IMR-90 (cell line): ENCODE data around the gene COL4A2. TPM values are rescaled to one million over a fixed set of nuclear protein-coding genes. Genes with fewer than 3 reads are reported as not detected.
A peak's percentile ranks its signal among the peaks of the same experiment; 100 is the strongest.

Experiments
- ATAC-seq: fragments of 200-7000 bp; cut with Tn5 transposase; 2 replicates; pipeline ENCODE4 v1.9.1; 2020; ENCODE audit warnings: low read depth, mild to moderate bottlenecking, moderate library complexity
- BruUV-seq: library from RNA; stranded (reverse); fragments of 400-500 nt; replicated peaks from 2 replicates; lab custom pipeline; 2021; lab: Mats Ljungman, UMichigan
- CTCF ChIA-PET: fragments of 300-600 bp; formaldehyde crosslinking; extraction: SDS; loops from one replicate; lab custom pipeline; 2021; ENCODE audit warnings: antibody characterized with exemption; lab: Yijun Ruan, JAX
- POLR2A ChIA-PET: fragments of 300-600 bp; sonication (Branson Sonifier 250); formaldehyde crosslinking; loops from one replicate; lab custom pipeline; 2022; ENCODE audit warnings: antibody characterized with exemption; ENCODE audit not compliant: unreplicated experiment; lab: Charles Lee
- DNase-seq: peaks from one replicate; pipeline ENCODE4 v3.0.0; 2013
- H2AFZ ChIP-seq: replicated peaks from 2 replicates; pipeline ENCODE3; 2013; ENCODE audit warnings: low read length, mild to moderate bottlenecking; ENCODE audit not compliant: poor library complexity
- H2AK5ac ChIP-seq: 2 replicates; pipeline ENCODE4 v1.6.1; 2013; ENCODE audit warnings: low read depth, low read length, inconsistent platforms
- H2AK9ac ChIP-seq: replicated peaks from 2 replicates; pipeline ENCODE3; 2013; ENCODE audit warnings: mild to moderate bottlenecking, low read depth, low read length, moderate library complexity; ENCODE audit not compliant: poor library complexity
- H2BK120ac ChIP-seq: 2 replicates; pipeline ENCODE4 v1.6.1; 2013; ENCODE audit warnings: low read depth, low read length, inconsistent platforms
- H2BK15ac ChIP-seq: 3 replicates; pipeline ENCODE4 v1.6.1; 2013; ENCODE audit warnings: low read depth, low read length, inconsistent platforms
- H2BK20ac ChIP-seq: 2 replicates; pipeline ENCODE4 v1.6.1; 2013; ENCODE audit warnings: low read depth, mild to moderate bottlenecking, inconsistent platforms, low read length, moderate library complexity
- H2BK5ac ChIP-seq: 2 replicates; pipeline ENCODE4 v1.6.1; 2013; ENCODE audit warnings: mild to moderate bottlenecking, low read depth, low read length, inconsistent platforms; ENCODE audit not compliant: poor library complexity, severe bottlenecking
- H3K14ac ChIP-seq: replicated peaks from 2 replicates; pipeline ENCODE4 v1.6.1; 2013; ENCODE audit warnings: low read depth, low read length, inconsistent platforms
- H3K18ac ChIP-seq: 2 replicates; pipeline ENCODE4 v1.6.1; 2013; ENCODE audit warnings: low read depth, low read length, control low read depth
- H3K23ac ChIP-seq: 2 replicates; pipeline ENCODE4 v1.6.1; 2013; ENCODE audit warnings: low read depth, low read length, inconsistent platforms
- H3K27ac ChIP-seq: 2 replicates; pipeline ENCODE4 v1.5.1; 2013; ENCODE audit warnings: mild to moderate bottlenecking, control low read depth, low read length; ENCODE audit not compliant: insufficient read depth
- H3K27me3 ChIP-seq: 2 replicates; pipeline ENCODE4 v1.6.1; 2013; ENCODE audit warnings: low read length; ENCODE audit not compliant: control insufficient read depth, insufficient read depth
- H3K36me3 ChIP-seq: 2 replicates; pipeline ENCODE4 v1.6.1; 2013; ENCODE audit warnings: low read length, mixed read lengths; ENCODE audit not compliant: control insufficient read depth, insufficient read depth
- H3K4ac ChIP-seq: 2 replicates; pipeline ENCODE4 v1.6.1; 2013; ENCODE audit warnings: low read depth, low read length, inconsistent platforms
- H3K4me1 ChIP-seq: 2 replicates; pipeline ENCODE4 v1.6.1; 2013; ENCODE audit warnings: low read length, mixed read lengths; ENCODE audit not compliant: control insufficient read depth, insufficient read depth
- H3K4me2 ChIP-seq: 2 replicates; pipeline ENCODE4 v1.6.1; 2013; ENCODE audit warnings: low read depth, mild to moderate bottlenecking, control low read depth, low read length, moderate library complexity
- H3K4me3 ChIP-seq: 2 replicates; pipeline ENCODE4 v1.5.1; 2013; ENCODE audit warnings: low read depth, mild to moderate bottlenecking, control low read depth, low read length, moderate library complexity; ENCODE audit not compliant: insufficient read depth
- H3K56ac ChIP-seq: 2 replicates; pipeline ENCODE4 v1.6.1; 2013; ENCODE audit warnings: low read length, inconsistent platforms; ENCODE audit not compliant: insufficient read depth; ENCODE audit errors: extremely low read depth
- H3K79me1 ChIP-seq, 2 experiments: 2 replicates each; pipeline ENCODE4 v1.6.1; 2013; ENCODE audit warnings: low read length in 2 of 2, inconsistent platforms in 1 of 2, low read depth in 1 of 2
- H3K9ac ChIP-seq: 2 replicates; pipeline ENCODE4 v1.6.1; 2013; ENCODE audit warnings: low read depth, low read length, control low read depth
- H3K9me1 ChIP-seq: 2 replicates; pipeline ENCODE4 v1.6.1; 2013; ENCODE audit warnings: low read length, inconsistent platforms; ENCODE audit not compliant: insufficient read depth
- H3K9me3 ChIP-seq: 2 replicates; pipeline ENCODE4 v1.6.1; 2013; ENCODE audit warnings: low read length; ENCODE audit not compliant: control insufficient read depth, insufficient read depth
- H4K20me1 ChIP-seq: 2 replicates; pipeline ENCODE4 v1.6.1; 2013; ENCODE audit warnings: low read length, inconsistent platforms; ENCODE audit not compliant: insufficient read depth
- H4K5ac ChIP-seq: 2 replicates; pipeline ENCODE4 v1.6.1; 2013; ENCODE audit warnings: mild to moderate bottlenecking, low read depth, low read length, control low read depth
- H4K8ac ChIP-seq, 2 experiments: 2 replicates each; pipeline ENCODE4 v1.6.1; 2013; ENCODE audit warnings: low read depth in 2 of 2, low read length in 2 of 2, control low read depth in 1 of 2, inconsistent platforms in 1 of 2
- H4K91ac ChIP-seq: 2 replicates; pipeline ENCODE4 v1.6.1; 2013; ENCODE audit warnings: low read depth, low read length, inconsistent platforms; ENCODE audit not compliant: insufficient read depth
- CHD1 ChIP-seq: IDR thresholded peaks from 2 replicates; pipeline ENCODE4 v1.6.1; 2012; ENCODE audit warnings: low read depth, low read length, improper control_type of control experiment
- ELK1 ChIP-seq: fragments of 150-350 bp; IDR thresholded peaks from 2 replicates; pipeline ENCODE4 v1.6.1; 2016; ENCODE audit warnings: low read depth, mild to moderate bottlenecking, low read length, moderate library complexity, borderline replicate concordance
- MAFK ChIP-seq: IDR thresholded peaks from 2 replicates; pipeline ENCODE4 v1.6.1; 2012; ENCODE audit warnings: low read depth, low read length, improper control_type of control experiment
- MAZ ChIP-seq: IDR thresholded peaks from 2 replicates; pipeline ENCODE4 v1.6.1; 2012; ENCODE audit warnings: low read depth, mild to moderate bottlenecking, low read length, improper control_type of control experiment, moderate library complexity, borderline replicate concordance
- NFE2L2 ChIP-seq: fragments of 150-350 bp; IDR thresholded peaks from 2 replicates; pipeline ENCODE4 v1.6.1; 2016; ENCODE audit warnings: low read depth, mild to moderate bottlenecking, low read length
- RAD21 ChIP-seq: IDR thresholded peaks from 2 replicates; pipeline ENCODE4 v1.6.1; 2012; ENCODE audit warnings: low read length, improper control_type of control experiment
- WGBS, 2 experiments: methylation state at CpG; one replicate each; pipeline versions ENCODE4 v1.1.5 to v1.1.7; 2013; ENCODE audit warnings: missing lambda C conversion rate in 2 of 2; ENCODE audit not compliant: insufficient read length in 1 of 2; ENCODE audit errors: extremely low coverage in 2 of 2; 5-methylcytosine and 5-hydroxymethylcytosine counted together
- dilution Hi-C: fragments of 300-500 bp; cut with HindIII; formaldehyde crosslinking; loops from one replicate; pipeline ENCODE4 v1.14.3; 2018; ENCODE audit warnings: low sequenced_read_pairs; ENCODE audit not compliant: unreplicated experiment
- in situ Hi-C: fragments of 300-500 bp; cut with MboI; formaldehyde crosslinking; loops from 3 replicates; pipeline ENCODE4 v1.14.3; 2019; ENCODE audit warnings: low sequenced_read_pairs, inconsistent platforms, mixed read lengths
- intact Hi-C: fragments of 100-400 bp; cut with micrococcal nuclease; formaldehyde crosslinking; loops from 2 replicates; pipeline ENCODE4 v1.10.0; 2022
- polyA plus RNA-seq, 3 experiments: library from polyadenylated mRNA; depleted of rRNA; stranded (reverse); fragments of >200 nt; gene quantifications; 2 replicates each; pipeline ENCODE4 v1.2.3, GENCODE V29; 2012; ENCODE audit warnings: low replicate concordance in 1 of 3
- total RNA-seq: library from RNA; depleted of rRNA; stranded (reverse); fragments of >200 nt; gene quantifications from 2 replicates; pipeline ENCODE4 v1.2.3, GENCODE V29; 2012
- TF ChIP-seq, protein P1 (sequence below): conservative IDR thresholded peaks from 2 replicates; pipeline ENCODE4 v1.5.1; 2012; ENCODE audit warnings: mild to moderate bottlenecking, low read depth, low read length, improper control_type of control experiment

COL4A2 gene
- total and polyA plus RNA-seq, 2 of the 4 experiments (the other 2 are of a cell fraction), result 90.7 to 457 TPM

DNA sequence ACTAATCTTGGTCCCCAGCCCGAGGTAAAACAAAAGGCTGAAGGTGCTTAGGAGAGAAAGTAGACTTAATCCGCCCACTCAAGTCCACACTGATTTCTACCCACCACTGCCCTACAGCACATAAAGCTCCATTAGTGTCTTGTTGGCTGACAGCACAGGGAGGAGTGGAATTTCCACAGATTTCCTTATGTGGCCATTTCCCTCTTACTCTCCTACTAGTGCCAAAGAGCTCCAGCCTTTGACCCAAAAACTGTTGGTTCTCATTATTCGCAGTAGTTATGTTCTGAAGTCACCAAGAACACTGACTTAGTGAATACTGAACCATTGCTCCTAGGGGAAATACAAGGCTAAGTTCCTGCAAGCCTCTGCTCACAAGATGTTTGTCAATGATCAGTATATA, 193.3 kb downstream of the COL4A2 start:
- peaks cover 12 to 51% of the 10 kb centered on the region in 2 experiments for H3K79me1 ChIP-seq
- no peak overlapping the region for H3K56ac ChIP-seq
- H3K18ac ChIP-seq, result no peak overlapping the region
- dilution Hi-C loops (no loop called here), intact Hi-C loops (no loop called here), in situ Hi-C loops (no loop called here)
- peaks cover 30% of the 10 kb centered on the region for H3K9me1 ChIP-seq
- H3K9me3 ChIP-seq, result no peaks in the 10 kb centered on the region
- no peak overlapping the region for H2AK5ac ChIP-seq
- peak overlapping the region; percentile 3; the same call in 1 of the 2 replicates for H3K23ac ChIP-seq
- no peaks in the 10 kb centered on the region for H3K27me3 ChIP-seq
- H3K14ac ChIP-seq, result no peak overlapping the region
- no peak overlapping the region for H2BK120ac ChIP-seq
- no peak overlapping the region for H2BK15ac ChIP-seq
- ChIA-PET CTCF (no interaction called here), POLR2A (no interaction called here)
- H4K8ac ChIP-seq, result no peak overlapping the region
- no peak overlapping the region for H3K27ac ChIP-seq
- H2BK20ac ChIP-seq, result no peak overlapping the region
- no peak overlapping the region for H3K4me3 ChIP-seq
- BruUV-seq, result no TSS peak
- H2BK5ac ChIP-seq, result no peak overlapping the region
- no peak for DNase-seq
- no peak overlapping the region for H3K4ac ChIP-seq
- no CpG with 5 or more reads among the region's 3 CpGs for WGBS, 2 experiments
- no peak overlapping the region for H4K5ac ChIP-seq
- ATAC-seq, result no peak
- peaks cover 1% of the 10 kb centered on the region; the same call in 1 of the 2 replicates for H3K4me1 ChIP-seq
- H3K4me2 ChIP-seq, result no peak overlapping the region
- peaks cover 11% of the 10 kb centered on the region; the same call in 1 of the 2 replicates for H4K20me1 ChIP-seq
- peak overlapping the region; percentile 28; the same call in 1 of the 2 replicates for H4K91ac ChIP-seq
- H2AFZ ChIP-seq, result no peak overlapping the region
- no peak for TF ChIP-seq MAZ
- TF ChIP-seq MAFK, result no peak
- no peak for TF ChIP-seq CHD1
- TF ChIP-seq, protein P1, sequence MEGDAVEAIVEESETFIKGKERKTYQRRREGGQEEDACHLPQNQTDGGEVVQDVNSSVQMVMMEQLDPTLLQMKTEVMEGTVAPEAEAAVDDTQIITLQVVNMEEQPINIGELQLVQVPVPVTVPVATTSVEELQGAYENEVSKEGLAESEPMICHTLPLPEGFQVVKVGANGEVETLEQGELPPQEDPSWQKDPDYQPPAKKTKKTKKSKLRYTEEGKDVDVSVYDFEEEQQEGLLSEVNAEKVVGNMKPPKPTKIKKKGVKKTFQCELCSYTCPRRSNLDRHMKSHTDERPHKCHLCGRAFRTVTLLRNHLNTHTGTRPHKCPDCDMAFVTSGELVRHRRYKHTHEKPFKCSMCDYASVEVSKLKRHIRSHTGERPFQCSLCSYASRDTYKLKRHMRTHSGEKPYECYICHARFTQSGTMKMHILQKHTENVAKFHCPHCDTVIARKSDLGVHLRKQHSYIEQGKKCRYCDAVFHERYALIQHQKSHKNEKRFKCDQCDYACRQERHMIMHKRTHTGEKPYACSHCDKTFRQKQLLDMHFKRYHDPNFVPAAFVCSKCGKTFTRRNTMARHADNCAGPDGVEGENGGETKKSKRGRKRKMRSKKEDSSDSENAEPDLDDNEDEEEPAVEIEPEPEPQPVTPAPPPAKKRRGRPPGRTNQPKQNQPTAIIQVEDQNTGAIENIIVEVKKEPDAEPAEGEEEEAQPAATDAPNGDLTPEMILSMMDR, result no peak
- TF ChIP-seq NFE2L2, result no peak
- no peak for TF ChIP-seq RAD21
- no peak for TF ChIP-seq ELK1
- H2AK9ac ChIP-seq, result no peak overlapping the region
- peaks cover 90% of the 10 kb centered on the region for H3K36me3 ChIP-seq
- no peak overlapping the region for H3K9ac ChIP-seq
